CD4-positive, alpha-beta T cell treated with Interleukin-21 for 1 hour (primary cell): Measurements from ENCODE around the gene CEP295NL.
"Not testable (repeated sequence)": the region's sequence is repeated elsewhere in the genome, so short reads cannot be mapped to it uniquely, and the experiment has no call there.

Source experiments
- DNase-seq: peaks from one replicate; pipeline ENCODE4 v3.0.0-alpha.2; 2020

Gene CEP295NL

GRCh38 chr17:78902231-78902630 lies 770 bp downstream of the CEP295NL start:
- DNase-seq, result not testable (repeated sequence)

GRCh38 chr17:78901806-78902205 lies 1.2 kb downstream of the CEP295NL start:
- no peak for DNase-seq

GRCh38 chr17:78900816-78901215 lies 2.2 kb downstream of the CEP295NL start:
- DNase-seq, result no peak

- no peak for DNase-seq
Measured at GRCh38 chr17:78899361-78900260, 3.4 kb downstream of the CEP295NL start.

- DNase-seq, result no peak
Measured at GRCh38 chr17:78898947-78899346, 4.1 kb downstream of the CEP295NL start.

- no peak for DNase-seq
Measured at GRCh38 chr17:78898075-78898836, 4.7 kb downstream of the CEP295NL start.

GRCh38 chr17:78897664-78898047 lies 5.3 kb downstream of the CEP295NL start:
- no peak for DNase-seq

GRCh38 chr17:78896834-78897663 lies 6.0 kb downstream of the CEP295NL start:
- DNase-seq, result no peak

- no peak for DNase-seq
Measured at GRCh38 chr17:78896091-78896833, 6.7 kb downstream of the CEP295NL start.

- no peak for DNase-seq
Measured at GRCh38 chr17:78895322-78895721, 7.7 kb downstream of the CEP295NL start.

GRCh38 chr17:78893684-78894083 lies 9.3 kb downstream of the CEP295NL start:
- no peak for DNase-seq

GRCh38 chr17:78892936-78893379 lies 10.0 kb downstream of the CEP295NL start:
- DNase-seq, result no peak

GRCh38 chr17:78892520-78892919 lies 10.5 kb downstream of the CEP295NL start:
- no peak for DNase-seq

- no peak for DNase-seq
Measured at GRCh38 chr17:78892062-78892456, 10.9 kb downstream of the CEP295NL start.

GRCh38 chr17:78891406-78892061 lies 11.5 kb downstream of the CEP295NL start:
- no peak for DNase-seq

- DNase-seq, result peak; percentile 57
Measured at GRCh38 chr17:78890498-78890897, 12.5 kb downstream of the CEP295NL start.

GRCh38 chr17:78890096-78890495 lies 12.9 kb downstream of the CEP295NL start:
- not testable (repeated sequence) for DNase-seq

GRCh38 chr17:78889531-78889930 lies 13.5 kb downstream of the CEP295NL start:
- DNase-seq, result peak; percentile 20

GRCh38 chr17:78888941-78889518 lies 14.0 kb downstream of the CEP295NL start:
- no peak for DNase-seq

- no peak for DNase-seq
Measured at GRCh38 chr17:78886954-78887353, 16.0 kb downstream of the CEP295NL start.

GRCh38 chr17:78885956-78886355 lies 17.0 kb downstream of the CEP295NL start:
- DNase-seq, result no peak
